ENCODE data around the gene CERT1.

CERT1 gene

GRCh38 chr5:75473463-75473862 is 38.0 kb downstream of the CERT1 start:
- no peak for DNase-seq (ENCODE audit: low read depth)
- no peak for TF ChIP-seq CTCF (conservative IDR thresholded peaks at IDR 0.05; ENCODE audit: low read depth, low read length)

GRCh38 chr5:75472973-75473372 is 38.5 kb downstream of the CERT1 start:
- TF ChIP-seq CTCF (conservative IDR thresholded peaks at IDR 0.05; ENCODE audit: low read depth, low read length): no peak
- no peak overlapping the region for H3K4me3 ChIP-seq (ENCODE audit: low read length)
- no peak for DNase-seq (ENCODE audit: low read depth)

More at GRCh38 chr5:75473463-75473862, 38.0 kb downstream of the CERT1 start:
- H3K4me3 ChIP-seq (ENCODE audit: low read length): no peak overlapping the region

GRCh38 chr5:75471193-75471592 is 40.2 kb downstream of the CERT1 start:
- no peak overlapping the region for H3K4me3 ChIP-seq (ENCODE audit: low read length)
- no peak for DNase-seq (ENCODE audit: low read depth)
- no peak for TF ChIP-seq CTCF (conservative IDR thresholded peaks at IDR 0.05; ENCODE audit: low read depth, low read length)

GRCh38 chr5:75469017-75469416 is 42.4 kb downstream of the CERT1 start:
- TF ChIP-seq CTCF (conservative IDR thresholded peaks at IDR 0.05; ENCODE audit: low read depth, low read length): no peak
- no peak for DNase-seq (ENCODE audit: low read depth)
- H3K4me3 ChIP-seq (ENCODE audit: low read length): no peak overlapping the region

DNA sequence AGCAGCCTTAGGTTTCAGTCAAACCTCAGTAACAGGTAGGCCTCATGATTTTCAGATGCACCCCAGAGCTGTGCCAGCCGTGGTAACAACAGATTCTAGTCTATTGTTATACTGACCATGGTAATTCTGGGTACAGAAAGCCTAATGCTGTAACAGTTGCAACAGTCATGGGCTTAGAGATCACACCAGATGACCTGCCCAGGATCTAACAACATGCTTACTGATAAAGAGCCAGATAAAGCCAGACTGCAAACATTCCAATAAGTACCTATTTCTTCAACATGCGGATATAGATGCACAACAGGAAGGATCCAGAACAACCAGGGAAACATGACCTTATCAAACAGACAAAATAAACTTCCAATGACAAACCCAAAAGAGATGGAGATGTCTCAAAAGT is 42.8 kb downstream of the CERT1 start:
- no peak for DNase-seq (ENCODE audit: low read depth)
- no peak for TF ChIP-seq CTCF (conservative IDR thresholded peaks at IDR 0.05; ENCODE audit: low read depth, low read length)
- no peak overlapping the region for H3K4me3 ChIP-seq (ENCODE audit: low read length)

DNA sequence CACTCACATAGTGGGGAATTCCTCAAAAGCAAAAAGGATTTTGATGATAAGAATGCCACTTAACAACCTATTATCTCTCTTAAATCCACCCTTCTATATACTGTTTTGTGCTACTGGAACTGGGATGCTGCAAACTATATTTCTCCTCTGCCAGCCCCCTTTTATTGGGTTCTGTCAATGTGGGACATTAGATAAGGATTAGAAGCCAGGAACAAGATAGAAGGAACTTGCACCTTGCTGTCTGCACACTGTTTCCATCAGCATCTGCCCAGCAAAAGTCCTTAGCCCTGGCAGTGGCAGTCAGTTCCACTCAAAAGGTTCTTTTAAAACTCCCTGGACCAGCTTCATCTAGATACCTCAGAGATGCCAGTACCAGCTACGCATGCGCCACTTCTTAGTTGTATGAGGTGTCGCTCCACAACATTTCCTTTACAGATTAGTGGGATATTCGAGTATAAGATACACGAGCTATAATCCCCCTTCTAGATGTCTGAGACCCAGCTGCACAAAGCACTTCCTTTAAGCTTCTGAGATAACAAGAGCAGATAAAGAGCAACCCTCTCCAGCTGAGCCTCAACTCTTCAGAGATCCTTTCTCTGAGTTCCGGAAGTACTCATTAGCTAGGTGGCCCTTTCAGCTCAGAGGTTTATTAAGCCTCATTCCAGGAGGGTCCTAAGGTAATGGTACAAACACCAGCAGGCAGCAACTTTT is 45.3 kb downstream of the CERT1 start:
- DNase-seq (ENCODE audit: low read depth): no peak
- no peak overlapping the region for H3K4me3 ChIP-seq (ENCODE audit: low read length)
- TF ChIP-seq CTCF (conservative IDR thresholded peaks at IDR 0.05; ENCODE audit: low read depth, low read length): no peak

DNA sequence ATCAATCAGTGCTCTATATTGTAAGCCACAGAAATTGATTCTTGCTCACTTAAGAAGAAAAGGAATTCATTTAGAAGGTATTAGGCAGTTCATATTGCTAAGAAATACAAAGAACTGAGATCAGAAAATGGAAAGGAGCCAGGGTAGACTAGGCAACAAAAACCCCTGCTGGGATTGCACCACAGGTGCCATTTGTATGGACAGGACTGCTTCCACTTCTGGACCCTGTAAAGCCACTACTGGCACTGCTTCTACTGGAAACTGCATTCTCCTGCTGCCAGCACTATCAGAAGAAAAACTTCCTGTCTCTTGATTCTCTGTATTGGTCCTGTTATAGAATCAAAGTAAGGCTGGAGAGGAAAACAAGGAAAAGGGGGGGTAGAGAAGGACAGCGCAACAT is 45.9 kb downstream of the CERT1 start:
- no peak overlapping the region for H3K4me3 ChIP-seq (ENCODE audit: low read length)
- no peak for TF ChIP-seq CTCF (conservative IDR thresholded peaks at IDR 0.05; ENCODE audit: low read depth, low read length)
- peak; percentile 5 for DNase-seq (ENCODE audit: low read depth)
